GM20431 (cell line): ENCODE measurements around the gene PTH2.
"Not testable (repeated sequence)": the region's sequence is repeated elsewhere in the genome, so short reads cannot be mapped to it uniquely, and the experiment has no call there.

Experiments used
- in situ Hi-C: fragments of 300-500 bp; cut with MseI, MboI; formaldehyde crosslinking; loops from one replicate; pipeline ENCODE4 v1.15.0; 2020; ENCODE audit warnings: low sequenced_read_pairs; ENCODE audit not compliant: unreplicated experiment

PTH2 gene

GRCh38 chr19:49450405-49450804, 27.2 kb upstream of the PTH2 start:
- in situ Hi-C loops = no loop called here

- in situ Hi-C loops = no loop called here
Measured at GRCh38 chr19:49448432-49448786, 25.2 kb upstream of the PTH2 start.

GRCh38 chr19:49447485-49448431, 24.5 kb upstream of the PTH2 start:
- in situ Hi-C loops = no loop called here

GRCh38 chr19:49445997-49446396, 22.8 kb upstream of the PTH2 start:
- in situ Hi-C loops = no loop called here

- in situ Hi-C loops = not testable (repeated sequence)
Measured at GRCh38 chr19:49444100-49444700, 21.0 kb upstream of the PTH2 start.

- in situ Hi-C loops = no loop called here
Measured at GRCh38 chr19:49443366-49444099, 20.3 kb upstream of the PTH2 start.

- in situ Hi-C loops = no loop called here
Measured at GRCh38 chr19:49442771-49443365, 19.6 kb upstream of the PTH2 start.

- in situ Hi-C loops = no loop called here
Measured at GRCh38 chr19:49442354-49442753, 19.1 kb upstream of the PTH2 start.

GRCh38 chr19:49441960-49442350, 18.7 kb upstream of the PTH2 start:
- in situ Hi-C loops = no loop called here

GRCh38 chr19:49441210-49441959, 18.1 kb upstream of the PTH2 start, which contains the start of gene SLC17A7:
SLC17A7 (minus strand) TSS chr19:49441527; CDS start chr19:49441379, 148 bp downstream.
- in situ Hi-C loops = no loop called here

GRCh38 chr19:49440439-49441209, 17.4 kb upstream of the PTH2 start:
- in situ Hi-C loops = no loop called here

GRCh38 chr19:49439836-49440235, 16.6 kb upstream of the PTH2 start:
- in situ Hi-C loops = no loop called here

GRCh38 chr19:49438261-49438660, 15.0 kb upstream of the PTH2 start:
- in situ Hi-C loops = no loop called here

- in situ Hi-C loops = no loop called here
Measured at GRCh38 chr19:49437231-49437630, 14.0 kb upstream of the PTH2 start.

GRCh38 chr19:49436381-49437017, 13.3 kb upstream of the PTH2 start:
- in situ Hi-C loops = no loop called here

GRCh38 chr19:49435670-49436069, 12.4 kb upstream of the PTH2 start:
- in situ Hi-C loops = no loop called here

- in situ Hi-C loops = no loop called here
Measured at GRCh38 chr19:49434907-49435583, 11.8 kb upstream of the PTH2 start.
